22Rv1 (cell line): Measurements from ENCODE around the gene WASF3.

Experiments used
- ZFX ChIP-seq: fragments of 450-650 bp; IDR thresholded peaks from 2 replicates; pipeline ENCODE4 v1.6.1; 2017; ENCODE audit warnings: antibody characterized with exemption, borderline replicate concordance
- TF ChIP-seq, protein P1 (sequence below): fragments of 450-650 bp; IDR thresholded peaks from 2 replicates; pipeline ENCODE4 v1.5.1; 2017; ENCODE audit warnings: mild to moderate bottlenecking

DNA sequence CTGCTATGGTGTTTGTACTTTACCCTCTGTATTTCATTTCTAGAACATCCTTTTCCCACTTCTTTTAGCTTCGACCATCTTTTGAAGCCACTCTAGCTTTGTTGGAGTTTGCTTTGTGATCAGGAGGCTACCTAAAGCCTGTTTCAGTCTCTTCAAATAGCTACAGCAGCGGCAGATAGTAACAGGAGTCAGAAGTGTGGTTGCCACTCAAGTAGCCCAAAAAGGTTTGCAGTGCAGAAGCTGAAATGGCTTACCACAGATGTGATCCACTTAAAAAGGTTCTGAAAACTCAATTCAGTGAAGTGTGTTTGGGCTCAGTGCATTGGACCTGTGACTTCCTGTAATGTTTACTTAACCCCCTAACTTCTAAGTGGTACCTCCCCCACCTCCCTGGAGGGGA, 26.2 kb downstream of the WASF3 start:
- TF ChIP-seq ZFX = no peak
- TF ChIP-seq, protein P1, sequence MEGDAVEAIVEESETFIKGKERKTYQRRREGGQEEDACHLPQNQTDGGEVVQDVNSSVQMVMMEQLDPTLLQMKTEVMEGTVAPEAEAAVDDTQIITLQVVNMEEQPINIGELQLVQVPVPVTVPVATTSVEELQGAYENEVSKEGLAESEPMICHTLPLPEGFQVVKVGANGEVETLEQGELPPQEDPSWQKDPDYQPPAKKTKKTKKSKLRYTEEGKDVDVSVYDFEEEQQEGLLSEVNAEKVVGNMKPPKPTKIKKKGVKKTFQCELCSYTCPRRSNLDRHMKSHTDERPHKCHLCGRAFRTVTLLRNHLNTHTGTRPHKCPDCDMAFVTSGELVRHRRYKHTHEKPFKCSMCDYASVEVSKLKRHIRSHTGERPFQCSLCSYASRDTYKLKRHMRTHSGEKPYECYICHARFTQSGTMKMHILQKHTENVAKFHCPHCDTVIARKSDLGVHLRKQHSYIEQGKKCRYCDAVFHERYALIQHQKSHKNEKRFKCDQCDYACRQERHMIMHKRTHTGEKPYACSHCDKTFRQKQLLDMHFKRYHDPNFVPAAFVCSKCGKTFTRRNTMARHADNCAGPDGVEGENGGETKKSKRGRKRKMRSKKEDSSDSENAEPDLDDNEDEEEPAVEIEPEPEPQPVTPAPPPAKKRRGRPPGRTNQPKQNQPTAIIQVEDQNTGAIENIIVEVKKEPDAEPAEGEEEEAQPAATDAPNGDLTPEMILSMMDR = no peak
